Right lobe of liver (tissue), 6 donors: ENCODE results near the gene MRPL2. TPM values are rescaled to one million over a fixed set of nuclear protein-coding genes. Genes with fewer than 3 reads are reported as not detected.

Source experiments
- ATAC-seq, 4 donors: fragments of 200-7000 bp; cut with Tn5 transposase; one replicate each; pipeline ENCODE4 v1.9.1; 2020; ENCODE audit warnings: mild to moderate bottlenecking in 4 of 4, moderate library complexity in 4 of 4
- DNase-seq, 3 donors: peaks; one replicate each; pipeline ENCODE4 v3.0.0-alpha.2; 2020
- H3K27ac ChIP-seq, 3 donors: fragments of 200-600 bp; one replicate each; pipeline ENCODE4 v1.8.0; 2022
- H3K27me3 ChIP-seq, 2 donors: fragments of 200-600 bp; one replicate each; pipeline ENCODE4 v1.8.0; 2022
- H3K36me3 ChIP-seq, 4 donors: fragments of 200-600 bp; sonication (generic) in 1 of 4; one replicate each; pipeline versions ENCODE4 v1.5.1 to v1.8.0; 2017 to 2022; ENCODE audit warnings: control low read depth in 1 of 4
- H3K4me1 ChIP-seq, 4 donors: fragments of 200-600 bp; sonication (generic) in 1 of 4; one replicate each; pipeline versions ENCODE4 v1.5.1 to v1.8.0; 2017 to 2022; ENCODE audit warnings: control low read depth in 1 of 4
- H3K4me3 ChIP-seq, 3 donors: fragments of 200-600 bp; one replicate each; pipeline ENCODE4 v1.8.0; 2022
- H3K9me3 ChIP-seq, 4 donors: fragments of 200-600 bp; sonication (generic) in 1 of 4; one replicate each; pipeline versions ENCODE4 v1.5.1 to v1.8.0; 2017 to 2022; ENCODE audit warnings: control low read depth in 1 of 4
- CTCF ChIP-seq, 4 donors: fragments of 200-600 bp in 3 of 4; fragments of 450-650 bp in 1 of 4; IDR thresholded peaks; one replicate each; pipeline versions ENCODE4 v1.5.1 to v1.8.0; 2016 to 2022; ENCODE audit warnings: antibody characterized with exemption in 4 of 4, mild to moderate bottlenecking in 2 of 4
- POLR2A ChIP-seq: fragments of 450-650 bp; IDR thresholded peaks from one replicate; pipeline ENCODE4 v1.6.1; 2017; ENCODE audit warnings: antibody characterized with exemption, mild to moderate bottlenecking
- WGBS: methylation state at CpG from one replicate; pipeline ENCODE4 v1.1.6; 2018; ENCODE audit warnings: low coverage, low lambda C conversion rate; ENCODE audit not compliant: insufficient coverage; ENCODE audit errors: missing lambda C conversion rate; 5-methylcytosine and 5-hydroxymethylcytosine counted together
- intact Hi-C, 2 donors: fragments of 100-400 bp; cut with DNase I; formaldehyde crosslinking; loops; one replicate each; pipeline versions ENCODE4 v1.11.2 to v1.14.1; 2022
- total RNA-seq, 6 experiments: library from RNA; depleted of rRNA in 2 of 6; stranded (reverse); fragments of >200 nt in 2 of 6; fragmentation: NEBNext Ultra II Directional in 3 of 6; extraction: Animal tissue kit (Norgen Biotek cat#: 25700) in 3 of 6; gene quantifications; one replicate each; pipeline versions ENCODE4 v1.1.0 to v1.2.4, GENCODE V29; 2016 to 2023
- donor health status: DM: no; HTN: yes; CAD: no.
- donor health status: DM: no; HTN: no; CAD: no.
- donor health status: DM: no; HTN: no; CAD: no.
- donor health status: DM: no; HTN: yes; CAD: no.
- donor health status: DM: no; HTN: yes; CAD: no.

Gene MRPL2
- total RNA-seq, 6 experiments from 2014 or later: 41.6 to 63.1 (median 60.4) TPM

GRCh38 chr6:43054206-43054943 is 4.9 kb downstream of the MRPL2 start:
- ATAC-seq: peak in 2 of 4 donors; percentile 4 to 5
- H3K4me1 ChIP-seq: peaks cover 0 to 11% (median 5%) of the 10 kb centered on the region in 4 donors
- peak overlapping the region; percentile 41 to 80 (median 75) for H3K27ac ChIP-seq
- H3K4me3 ChIP-seq: peak overlapping the region; percentile 66 to 94 (median 75)
- H3K9me3 ChIP-seq: no peaks in the 10 kb centered on the region
- DNase-seq: no peak
- 50% methylated on average over 17 of the region's 17 CpGs for WGBS
- H3K27me3 ChIP-seq: no peaks in the 10 kb centered on the region
- H3K36me3 ChIP-seq: peaks cover 0 to 23% (median 6%) of the 10 kb centered on the region in 4 donors
- TF ChIP-seq CTCF (IDR thresholded peaks at IDR 0.05) (no peak), POLR2A (no peak)
- intact Hi-C loops: no loop called here

GRCh38 chr6:43053545-43054205 is 5.6 kb downstream of the MRPL2 start, which contains the start of gene CUL7:
TSS of gene CUL7 (minus strand) at chr6:43053851. CDS start at chr6:43052788, 1,063 bp downstream.
- peaks cover 0 to 11% (median 4%) of the 10 kb centered on the region in 4 donors for H3K4me1 ChIP-seq
- H3K9me3 ChIP-seq: no peaks in the 10 kb centered on the region
- TF ChIP-seq POLR2A: peak; percentile 86
- TF ChIP-seq CTCF (IDR thresholded peaks at IDR 0.05): no peak
- peak; percentile 94 to 96 (median 95) for DNase-seq
- H3K36me3 ChIP-seq: peaks cover 0 to 30% (median 9%) of the 10 kb centered on the region in 4 donors
- WGBS: 2% methylated on average over 11 of the region's 45 CpGs
- peak within 1 kb of the TSS; percentile 75 to 80 (median 79) for H3K27ac ChIP-seq
- peak within 1 kb of the TSS; percentile 66 to 94 (median 75) for H3K4me3 ChIP-seq
- intact Hi-C loops: no loop called here
- H3K27me3 ChIP-seq: no peaks in the 10 kb centered on the region
- peak; percentile 95 to 98 (median 98) for ATAC-seq

GRCh38 chr6:43052842-43053544 is 6.2 kb downstream of the MRPL2 start:
- peaks cover 0 to 34% (median 14%) of the 10 kb centered on the region in 4 donors for H3K36me3 ChIP-seq
- H3K27ac ChIP-seq: peak overlapping the region; percentile 75 to 80 (median 79)
- H3K4me3 ChIP-seq: peak overlapping the region; percentile 66 to 94 (median 75)
- WGBS: 17% methylated on average over 10 of the region's 22 CpGs
- DNase-seq: peak in 1 of 3 donors; percentile 49
- intact Hi-C loops: no loop called here
- no peaks in the 10 kb centered on the region for H3K9me3 ChIP-seq
- H3K27me3 ChIP-seq: no peaks in the 10 kb centered on the region
- peaks cover 0 to 4% (median 0%) of the 10 kb centered on the region in 4 donors for H3K4me1 ChIP-seq
- no peak for TF ChIP-seq POLR2A
- no peak for TF ChIP-seq CTCF (IDR thresholded peaks at IDR 0.05)
- ATAC-seq: peak; percentile 31 to 40 (median 34)

- DNase-seq (peak in 1 of 3 donors; percentile 25), ATAC-seq (no peak)
- H3K36me3 ChIP-seq: peaks cover 0 to 34% (median 15%) of the 10 kb centered on the region in 4 donors
- WGBS: 77% methylated on average over 4 of the region's 19 CpGs
- peaks cover 0 to 3% (median 0%) of the 10 kb centered on the region in 4 donors for H3K4me1 ChIP-seq
- no peak for TF ChIP-seq CTCF (IDR thresholded peaks at IDR 0.05)
- TF ChIP-seq POLR2A: no peak
- peak overlapping the region in 1 of 3 donors; percentile 80 for H3K27ac ChIP-seq
- H3K9me3 ChIP-seq: no peaks in the 10 kb centered on the region
- intact Hi-C loops: no loop called here
- H3K27me3 ChIP-seq: no peaks in the 10 kb centered on the region
- peak overlapping the region in 1 of 3 donors; percentile 94 for H3K4me3 ChIP-seq
Observed at GRCh38 chr6:43052225-43052841, 6.9 kb downstream of the MRPL2 start.
